Subcutaneous abdominal adipose tissue (tissue), 5 donors: ENCODE results near the gene C1orf105.
"Not testable (repeated sequence)": the region's sequence is repeated elsewhere in the genome, so short reads cannot be mapped to it uniquely, and the experiment has no call there.

ENCODE experiments used
- H3K27ac ChIP-seq: one replicate; pipeline ENCODE4 v1.7.0; 2013; ENCODE audit warnings: low read depth, mild to moderate bottlenecking, inconsistent platforms, low read length, moderate library complexity
- H3K27me3 ChIP-seq, 5 donors: one replicate each; pipeline ENCODE4 v1.7.0; 2013; ENCODE audit warnings: low read length in 5 of 5, inconsistent platforms in 1 of 5; ENCODE audit not compliant: control insufficient read depth in 5 of 5, insufficient read depth in 4 of 5
- H3K36me3 ChIP-seq, 5 donors: one replicate each; pipeline ENCODE4 v1.7.0; 2013; ENCODE audit warnings: low read length in 5 of 5; ENCODE audit not compliant: control insufficient read depth in 5 of 5, insufficient read depth in 5 of 5
- H3K4me1 ChIP-seq, 5 donors: one replicate each; pipeline ENCODE4 v1.7.0; 2013; ENCODE audit warnings: low read length in 5 of 5, mild to moderate bottlenecking in 3 of 5, moderate library complexity in 1 of 5; ENCODE audit not compliant: control insufficient read depth in 5 of 5, insufficient read depth in 5 of 5
- H3K4me3 ChIP-seq, 5 donors: one replicate each; pipeline ENCODE4 v1.7.0; 2013; ENCODE audit warnings: low read length in 5 of 5, low read depth in 1 of 5
- H3K9ac ChIP-seq, 5 donors: one replicate each; pipeline ENCODE4 v1.7.0; 2013; ENCODE audit warnings: low read length in 5 of 5, mild to moderate bottlenecking in 4 of 5, moderate library complexity in 3 of 5
- H3K9me3 ChIP-seq, 5 donors: one replicate each; pipeline ENCODE4 v1.7.0; 2013; ENCODE audit warnings: low read length in 5 of 5; ENCODE audit not compliant: control insufficient read depth in 5 of 5
- donor health status: healthy.
- donor health status: healthy.
- donor health status: healthy.
- donor health status: healthy.
- donor health status: healthy.

Gene C1orf105

GRCh38 chr1:172420385-172420784, at the start of gene C1orf105:
Gene C1orf105 (plus strand): TSS chr1:172420685. CDS start chr1:172420886, 201 bp downstream.
- Histone ChIP-seq H3K4me3 (no peak within 1 kb of the TSS), H3K27me3 (no peaks in the 10 kb centered on the region), H3K27ac (no peak within 1 kb of the TSS), H3K4me1 (peaks cover 0 to 8% (median 0%) of the 10 kb centered on the region in 5 donors), H3K9me3 (no peaks in the 10 kb centered on the region), H3K9ac (no peak within 1 kb of the TSS), H3K36me3 (no peaks in the 10 kb centered on the region)

DNA sequence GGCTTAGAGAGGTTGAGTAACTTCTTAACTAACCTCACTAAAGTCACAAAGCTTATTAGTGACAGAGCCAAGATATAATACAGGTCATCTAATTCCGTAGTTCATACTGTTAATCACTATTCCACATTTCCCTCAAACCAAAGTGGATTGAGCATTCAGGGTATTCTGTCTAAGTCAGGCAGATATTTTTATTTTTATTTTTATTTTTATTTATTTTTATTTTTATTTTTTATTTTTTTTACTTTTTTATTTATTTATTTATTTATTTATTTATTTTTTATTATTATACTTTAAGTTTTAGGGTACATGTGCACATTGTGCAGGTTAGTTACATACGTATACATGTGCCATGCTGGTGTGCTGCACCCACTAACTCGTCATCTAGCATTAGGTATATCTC, 48.8 kb upstream of the C1orf105 start:
- H3K27me3 ChIP-seq, H3K36me3 ChIP-seq, H3K4me1 ChIP-seq, H3K27ac ChIP-seq, H3K4me3 ChIP-seq, H3K9ac ChIP-seq: not testable (repeated sequence)
- peaks cover 0 to 14% (median 10%) of the 10 kb centered on the region in 5 donors for H3K9me3 ChIP-seq

- H3K4me3 ChIP-seq = no peak overlapping the region
- H3K36me3 ChIP-seq = no peaks in the 10 kb centered on the region
- H3K27me3 ChIP-seq = no peaks in the 10 kb centered on the region
- no peak overlapping the region for H3K9ac ChIP-seq
- no peaks in the 10 kb centered on the region for H3K9me3 ChIP-seq
- H3K4me1 ChIP-seq = no peaks in the 10 kb centered on the region
- no peak overlapping the region for H3K27ac ChIP-seq
These were observed 46.6 kb upstream of the C1orf105 start for GRCh38 chr1:172373864-172374263.

- no peaks in the 10 kb centered on the region for H3K36me3 ChIP-seq
- no peaks in the 10 kb centered on the region for H3K9me3 ChIP-seq
- H3K27me3 ChIP-seq = no peaks in the 10 kb centered on the region
- no peaks in the 10 kb centered on the region for H3K4me1 ChIP-seq
- H3K27ac ChIP-seq = no peak overlapping the region
- H3K4me3 ChIP-seq = no peak overlapping the region
- no peak overlapping the region for H3K9ac ChIP-seq
These were observed 45.3 kb upstream of the C1orf105 start for GRCh38 chr1:172375211-172375631.

DNA sequence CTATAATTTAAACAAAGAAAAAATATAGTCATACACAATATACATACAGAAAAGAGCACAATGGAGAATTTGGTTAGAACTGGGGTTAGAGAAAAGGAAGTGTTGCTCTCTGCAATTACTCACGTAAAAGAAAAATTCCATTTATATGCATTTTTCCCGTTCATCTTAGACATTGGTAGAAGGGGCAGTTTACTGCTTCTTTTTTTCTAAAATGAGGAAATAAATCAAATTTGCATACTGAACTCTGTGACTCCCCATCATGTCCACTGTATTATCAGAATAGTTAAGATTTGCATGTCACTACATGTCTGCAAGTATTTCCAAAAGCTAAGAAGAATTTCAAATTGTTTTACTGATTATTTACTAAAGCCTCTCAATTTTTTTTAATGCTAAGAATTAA, 44.1 kb upstream of the C1orf105 start:
- Histone ChIP-seq H3K9ac (no peak overlapping the region), H3K27ac (no peak overlapping the region), H3K27me3 (no peaks in the 10 kb centered on the region), H3K36me3 (no peaks in the 10 kb centered on the region), H3K9me3 (no peaks in the 10 kb centered on the region), H3K4me1 (peaks cover 0 to 7% (median 0%) of the 10 kb centered on the region in 5 donors), H3K4me3 (no peak overlapping the region)

DNA sequence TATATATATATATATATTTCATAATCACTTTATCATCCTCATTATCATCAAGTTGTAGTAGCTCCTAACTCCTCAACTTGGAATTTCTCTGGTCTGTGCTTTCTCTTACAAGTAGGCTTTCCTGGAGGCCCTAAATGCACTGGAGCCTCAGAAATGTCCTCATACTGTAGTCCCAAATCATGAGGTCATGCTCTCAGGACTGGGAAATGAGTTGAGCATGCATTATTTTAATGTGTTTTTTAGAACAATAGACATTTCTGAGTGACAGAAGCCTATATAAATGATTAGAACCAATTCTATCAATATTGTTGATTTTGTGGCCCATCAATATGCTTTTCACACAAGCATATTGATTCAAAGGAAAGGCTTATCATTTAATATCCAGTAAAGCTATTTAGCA, 42.9 kb upstream of the C1orf105 start:
- H3K27ac ChIP-seq = no peak overlapping the region
- peaks cover 0 to 7% (median 0%) of the 10 kb centered on the region in 5 donors for H3K4me1 ChIP-seq
- H3K4me3 ChIP-seq = no peak overlapping the region
- no peak overlapping the region for H3K9ac ChIP-seq
- no peaks in the 10 kb centered on the region for H3K27me3 ChIP-seq
- no peaks in the 10 kb centered on the region for H3K9me3 ChIP-seq
- H3K36me3 ChIP-seq = no peaks in the 10 kb centered on the region

GRCh38 chr1:172378109-172378760, 42.2 kb upstream of the C1orf105 start:
- Histone ChIP-seq H3K27me3 (no peaks in the 10 kb centered on the region), H3K9ac (no peak overlapping the region), H3K27ac (no peak overlapping the region), H3K9me3 (no peaks in the 10 kb centered on the region), H3K4me3 (no peak overlapping the region), H3K4me1 (peaks cover 0 to 7% (median 0%) of the 10 kb centered on the region in 5 donors), H3K36me3 (no peaks in the 10 kb centered on the region)

DNA sequence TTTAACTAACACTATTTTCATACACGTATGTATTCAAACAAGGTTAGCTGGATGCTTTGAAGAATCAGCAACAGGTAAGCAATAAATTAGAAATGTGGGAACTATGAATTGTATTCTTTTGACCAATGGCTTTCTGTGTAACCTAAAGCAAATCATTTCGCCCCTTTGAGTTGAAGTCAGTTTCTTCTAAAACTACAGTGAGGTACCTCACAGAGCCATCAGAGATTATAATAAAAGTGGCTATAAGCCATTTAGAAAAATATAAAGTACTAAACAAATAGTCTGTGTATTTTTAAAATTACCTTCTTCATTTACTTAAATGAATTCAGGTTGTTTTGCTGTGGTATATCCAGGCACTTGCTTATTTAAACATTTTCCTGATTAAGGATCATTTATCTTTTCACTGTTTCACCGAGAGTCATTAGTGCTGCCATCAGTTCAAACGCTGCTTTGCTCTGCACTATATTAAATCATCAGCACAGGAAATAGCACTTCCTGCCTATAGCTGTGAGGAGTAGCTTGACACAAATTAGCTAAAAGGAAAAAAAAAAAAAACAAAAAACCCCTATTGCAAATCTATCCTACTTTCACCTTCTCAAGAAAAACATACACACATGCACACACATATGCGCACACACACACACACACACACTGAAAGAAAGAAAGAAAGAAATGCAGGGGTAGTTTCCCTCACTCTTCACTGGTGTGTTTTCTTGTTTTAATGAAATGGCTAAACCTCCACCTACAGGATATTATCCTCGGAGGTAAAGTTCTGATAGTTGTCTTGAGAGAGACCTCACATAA, 39.8 kb upstream of the C1orf105 start:
- no peak overlapping the region for H3K9ac ChIP-seq
- H3K36me3 ChIP-seq = no peaks in the 10 kb centered on the region
- H3K4me1 ChIP-seq = peaks cover 0 to 7% (median 0%) of the 10 kb centered on the region in 5 donors
- H3K27me3 ChIP-seq = no peaks in the 10 kb centered on the region
- H3K4me3 ChIP-seq = no peak overlapping the region
- H3K27ac ChIP-seq = no peak overlapping the region
- no peaks in the 10 kb centered on the region for H3K9me3 ChIP-seq

DNA sequence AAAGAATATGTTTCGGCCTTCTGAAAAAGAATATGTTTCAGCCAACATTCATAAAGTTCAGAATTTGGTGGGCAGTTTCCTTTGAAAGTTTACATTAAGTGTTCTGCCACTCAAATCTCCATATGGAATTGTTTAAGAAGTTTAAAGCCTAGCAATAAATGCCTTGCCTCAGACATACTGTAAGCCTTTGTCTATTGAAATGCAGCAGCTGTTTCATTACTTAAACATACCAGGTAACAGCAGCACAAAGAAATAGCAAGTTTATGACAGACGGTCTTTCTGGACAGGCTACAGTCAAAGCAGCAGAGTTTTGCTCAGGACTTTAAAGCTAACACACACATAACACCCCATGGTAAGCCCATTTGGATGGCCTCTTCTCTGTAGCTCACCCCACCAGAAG, 38.5 kb upstream of the C1orf105 start:
- H3K27me3 ChIP-seq = no peaks in the 10 kb centered on the region
- H3K4me1 ChIP-seq = peaks cover 0 to 7% (median 0%) of the 10 kb centered on the region in 5 donors
- no peak overlapping the region for H3K4me3 ChIP-seq
- H3K36me3 ChIP-seq = no peaks in the 10 kb centered on the region
- no peak overlapping the region for H3K9ac ChIP-seq
- no peak overlapping the region for H3K27ac ChIP-seq
- H3K9me3 ChIP-seq = no peaks in the 10 kb centered on the region

DNA sequence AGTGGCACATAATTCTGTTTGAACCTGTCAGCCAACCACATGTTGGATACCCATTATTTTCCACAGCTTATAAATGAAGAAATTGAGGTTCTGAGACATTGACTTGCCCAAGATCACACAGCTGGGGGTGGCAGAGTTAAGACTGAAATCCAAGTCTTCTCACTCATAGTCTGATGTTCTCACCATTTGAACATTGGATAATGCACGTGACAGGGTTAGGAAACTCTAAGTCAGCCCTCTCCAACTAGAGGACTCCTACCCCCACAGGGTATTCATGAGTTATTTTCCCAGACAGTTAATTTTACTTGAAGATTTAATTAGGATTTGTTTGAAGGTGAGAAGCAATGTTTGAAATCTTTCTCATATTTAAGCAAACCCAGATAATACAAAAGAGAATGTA, 38.1 kb upstream of the C1orf105 start:
- no peaks in the 10 kb centered on the region for H3K27me3 ChIP-seq
- no peak overlapping the region for H3K27ac ChIP-seq
- no peak overlapping the region for H3K9ac ChIP-seq
- H3K9me3 ChIP-seq = no peaks in the 10 kb centered on the region
- H3K4me3 ChIP-seq = no peak overlapping the region
- no peaks in the 10 kb centered on the region for H3K36me3 ChIP-seq
- peaks cover 0 to 7% (median 0%) of the 10 kb centered on the region in 5 donors for H3K4me1 ChIP-seq
